ENCODE measurements around the gene NMNAT3.

DNA sequence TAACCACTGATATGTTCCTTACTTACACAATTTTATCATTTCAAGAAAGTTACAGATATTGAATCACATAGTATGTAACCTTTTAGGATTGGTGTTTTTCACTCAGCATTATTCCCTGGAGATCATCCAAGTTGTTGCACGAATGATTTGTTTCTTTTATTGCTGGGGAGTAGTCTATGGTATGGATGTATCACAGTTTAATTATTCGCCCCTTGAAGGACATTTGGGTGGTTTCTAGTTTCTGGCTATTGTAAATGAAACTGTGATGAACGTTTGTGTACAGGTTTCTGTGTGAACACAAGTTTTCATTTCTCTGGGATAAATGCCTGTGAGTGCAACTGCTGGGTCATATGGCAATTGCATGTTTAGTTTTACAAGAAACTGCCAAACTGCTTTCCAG, 68.8 kb downstream of the NMNAT3 start:
- TF ChIP-seq, protein P1, sequence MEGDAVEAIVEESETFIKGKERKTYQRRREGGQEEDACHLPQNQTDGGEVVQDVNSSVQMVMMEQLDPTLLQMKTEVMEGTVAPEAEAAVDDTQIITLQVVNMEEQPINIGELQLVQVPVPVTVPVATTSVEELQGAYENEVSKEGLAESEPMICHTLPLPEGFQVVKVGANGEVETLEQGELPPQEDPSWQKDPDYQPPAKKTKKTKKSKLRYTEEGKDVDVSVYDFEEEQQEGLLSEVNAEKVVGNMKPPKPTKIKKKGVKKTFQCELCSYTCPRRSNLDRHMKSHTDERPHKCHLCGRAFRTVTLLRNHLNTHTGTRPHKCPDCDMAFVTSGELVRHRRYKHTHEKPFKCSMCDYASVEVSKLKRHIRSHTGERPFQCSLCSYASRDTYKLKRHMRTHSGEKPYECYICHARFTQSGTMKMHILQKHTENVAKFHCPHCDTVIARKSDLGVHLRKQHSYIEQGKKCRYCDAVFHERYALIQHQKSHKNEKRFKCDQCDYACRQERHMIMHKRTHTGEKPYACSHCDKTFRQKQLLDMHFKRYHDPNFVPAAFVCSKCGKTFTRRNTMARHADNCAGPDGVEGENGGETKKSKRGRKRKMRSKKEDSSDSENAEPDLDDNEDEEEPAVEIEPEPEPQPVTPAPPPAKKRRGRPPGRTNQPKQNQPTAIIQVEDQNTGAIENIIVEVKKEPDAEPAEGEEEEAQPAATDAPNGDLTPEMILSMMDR (IDR thresholded peaks at IDR 0.05; ENCODE audit: low read depth, low read length, poor library complexity, severe bottlenecking): no peak
- no peak for TF ChIP-seq EZH2phosphoT487 (IDR thresholded peaks at IDR 0.05; ENCODE audit: borderline replicate concordance, low read length)
